ENCODE results near the gene ARHGAP1. TPM values are rescaled to one million over a fixed set of nuclear protein-coding genes. Genes with fewer than 3 reads are reported as not detected.

Gene ARHGAP1
- polyA plus RNA-seq, 1 donor from 2014 or later, result 9.3 TPM

GRCh38 chr11:46667043-46667481, 33.4 kb downstream of the ARHGAP1 start:
- Histone ChIP-seq H3K9ac (ENCODE audit: low read length) (no peak overlapping the region), H3K4me2 (ENCODE audit: low read length) (no peak overlapping the region), H3K27ac (ENCODE audit: low read length) (no peak overlapping the region)

GRCh38 chr11:46666516-46666915, 33.9 kb downstream of the ARHGAP1 start:
- Histone ChIP-seq H3F3A (ENCODE audit: insufficient read depth, low read length, poor library complexity, severe bottlenecking) (no peaks in the 10 kb centered on the region), H3K9ac (ENCODE audit: low read length) (no peak overlapping the region), H3K36me3 (ENCODE audit: insufficient read depth, low read length) (no peaks in the 10 kb centered on the region), H3K9me3 (ENCODE audit: low read length) (no peaks in the 10 kb centered on the region), H2AFZ (ENCODE audit: low read depth, low read length) (no peak overlapping the region), H3K27me3 (ENCODE audit: insufficient read depth, low read depth, low read length) (no peaks in the 10 kb centered on the region), H3K27ac (ENCODE audit: low read length) (no peak overlapping the region), H3K4me2 (ENCODE audit: low read length) (no peak overlapping the region), H3K79me2 (replicated peaks; ENCODE audit: insufficient read depth, low read length) (no peaks in the 10 kb centered on the region), H3K9me2 (ENCODE audit: insufficient read depth, low read length) (no peaks in the 10 kb centered on the region), H4K20me1 (ENCODE audit: insufficient read depth) (no peaks in the 10 kb centered on the region), H3K4me3 (ENCODE audit: low read length) (no peak overlapping the region)
- TF ChIP-seq CTCF (IDR thresholded peaks at IDR 0.05; ENCODE audit: poor library complexity, severe bottlenecking) (no peak), REST (IDR thresholded peaks at IDR 0.05; ENCODE audit: borderline replicate concordance) (no peak), SMC3 (conservative IDR thresholded peaks at IDR 0.05; ENCODE audit: poor library complexity) (no peak), MXI1 (conservative IDR thresholded peaks at IDR 0.05; ENCODE audit: poor library complexity, severe bottlenecking) (no peak), TAF1 (IDR thresholded peaks at IDR 0.05; ENCODE audit: low read depth) (no peak), EP300 (conservative IDR thresholded peaks at IDR 0.05; ENCODE audit: poor library complexity, severe bottlenecking) (no peak)

More at GRCh38 chr11:46667043-46667481, 33.4 kb downstream of the ARHGAP1 start:
- no peak overlapping the region for H2AFZ ChIP-seq (ENCODE audit: low read depth, low read length)
- TF ChIP-seq SMC3 (conservative IDR thresholded peaks at IDR 0.05; ENCODE audit: poor library complexity), result no peak
- TF ChIP-seq CTCF (IDR thresholded peaks at IDR 0.05; ENCODE audit: poor library complexity, severe bottlenecking), result no peak
- no peak for TF ChIP-seq REST (IDR thresholded peaks at IDR 0.05; ENCODE audit: borderline replicate concordance)
- no peak for TF ChIP-seq RAD21 (conservative IDR thresholded peaks at IDR 0.05)
- no peak for TF ChIP-seq TAF1 (IDR thresholded peaks at IDR 0.05; ENCODE audit: low read depth)
- no peak for TF ChIP-seq MXI1 (conservative IDR thresholded peaks at IDR 0.05; ENCODE audit: poor library complexity, severe bottlenecking)
- no peak for TF ChIP-seq POLR2AphosphoS5 (IDR thresholded peaks at IDR 0.05)
- TF ChIP-seq EZH2 (IDR thresholded peaks at IDR 0.05; ENCODE audit: borderline replicate concordance, insufficient read depth, low read length, poor library complexity, severe bottlenecking), result no peak
- no peak for TF ChIP-seq EP300 (conservative IDR thresholded peaks at IDR 0.05; ENCODE audit: poor library complexity, severe bottlenecking)
- H4K20me1 ChIP-seq (ENCODE audit: insufficient read depth), result no peaks in the 10 kb centered on the region
- H3K9me3 ChIP-seq (ENCODE audit: low read length), result no peaks in the 10 kb centered on the region
- no peak overlapping the region for H3K4me3 ChIP-seq (ENCODE audit: low read length)
- H3K79me2 ChIP-seq (replicated peaks; ENCODE audit: insufficient read depth, low read length), result no peaks in the 10 kb centered on the region
- no peaks in the 10 kb centered on the region for H3K9me2 ChIP-seq (ENCODE audit: insufficient read depth, low read length)
- H3K36me3 ChIP-seq (ENCODE audit: insufficient read depth, low read length), result no peaks in the 10 kb centered on the region
- no peaks in the 10 kb centered on the region for H3K27me3 ChIP-seq (ENCODE audit: insufficient read depth, low read depth, low read length)
- no peaks in the 10 kb centered on the region for H3F3A ChIP-seq (ENCODE audit: insufficient read depth, low read length, poor library complexity, severe bottlenecking)

Data from neural cell (in vitro differentiated cells).